Upper lobe of right lung (tissue), 1 donor: ENCODE results near the gene MCC. TPM values are rescaled to one million over a fixed set of nuclear protein-coding genes. Genes with fewer than 3 reads are reported as not detected.
A peak's percentile ranks its signal among the peaks of the same experiment; 100 is the strongest.

Source experiments
- ATAC-seq: fragments of 200-7000 bp; cut with Tn5 transposase; one replicate; pipeline ENCODE4 v1.9.1; 2020; ENCODE audit warnings: mild to moderate bottlenecking, moderate library complexity
- DNase-seq: peaks from one replicate; pipeline ENCODE4 v3.0.0-alpha.2; 2020
- H3K27ac ChIP-seq: fragments of 200-600 bp; one replicate; pipeline ENCODE4 v1.8.0; 2022
- H3K27me3 ChIP-seq: fragments of 200-600 bp; one replicate; pipeline ENCODE4 v1.8.0; 2022; ENCODE audit warnings: mild to moderate bottlenecking
- H3K36me3 ChIP-seq: fragments of 200-600 bp; one replicate; pipeline ENCODE4 v1.8.0; 2022
- H3K4me1 ChIP-seq: fragments of 200-600 bp; one replicate; pipeline ENCODE4 v1.8.0; 2022
- H3K4me3 ChIP-seq: fragments of 200-600 bp; one replicate; pipeline ENCODE4 v1.8.0; 2022; ENCODE audit warnings: mild to moderate bottlenecking
- H3K9me3 ChIP-seq: fragments of 200-600 bp; one replicate; pipeline ENCODE4 v1.8.0; 2022
- CTCF ChIP-seq: fragments of 200-600 bp; IDR thresholded peaks from one replicate; pipeline ENCODE4 v1.8.0; 2022; ENCODE audit warnings: antibody characterized with exemption
- intact Hi-C: fragments of 100-400 bp; cut with DNase I; formaldehyde crosslinking; loops from one replicate; pipeline ENCODE4 v1.11.0; 2022
- total RNA-seq: library from RNA; stranded (reverse); fragmentation: NEBNext Ultra II Directional; extraction: Animal tissue kit (Norgen Biotek cat#: 25700); gene quantifications from one replicate; pipeline ENCODE4 v1.2.1, GENCODE V29; 2021
- donor health status: DM: no; HTN: yes; CAD: no; lungs with severe emphysema.

The MCC gene
- total RNA-seq, 1 donor from 2014 or later: 18.6 TPM

- Histone ChIP-seq H3K4me3 (no peak overlapping the region), H3K27ac (no peak overlapping the region), H3K27me3 (no peaks in the 10 kb centered on the region), H3K36me3 (peaks cover 4% of the 10 kb centered on the region), H3K9me3 (no peaks in the 10 kb centered on the region), H3K4me1 (peaks cover 10% of the 10 kb centered on the region)
- TF ChIP-seq CTCF: no peak
- DNase-seq (no peak), ATAC-seq (no peak)
- intact Hi-C loops: no loop called here
Observed at GRCh38 chr5:113048931-113049330, 439.3 kb downstream of the MCC start.

GRCh38 chr5:113047733-113048652 is 440.3 kb downstream of the MCC start:
- TF ChIP-seq CTCF: no peak
- Histone ChIP-seq H3K27me3 (no peaks in the 10 kb centered on the region), H3K4me1 (peaks cover 10% of the 10 kb centered on the region), H3K36me3 (peaks cover 4% of the 10 kb centered on the region), H3K27ac (peak overlapping the region; percentile 36), H3K9me3 (no peaks in the 10 kb centered on the region), H3K4me3 (peak overlapping the region; percentile 8)
- no peak for DNase-seq
- peak; percentile 66 for ATAC-seq
- intact Hi-C loops: no loop called here

- ATAC-seq (no peak), DNase-seq (no peak)
- H3K27me3 ChIP-seq: no peaks in the 10 kb centered on the region
- H3K27ac ChIP-seq: no peak overlapping the region
- H3K36me3 ChIP-seq: peaks cover 4% of the 10 kb centered on the region
- TF ChIP-seq CTCF: no peak
- no peaks in the 10 kb centered on the region for H3K9me3 ChIP-seq
- intact Hi-C loops: no loop called here
- no peak overlapping the region for H3K4me3 ChIP-seq
- peaks cover 10% of the 10 kb centered on the region for H3K4me1 ChIP-seq
Observed at GRCh38 chr5:113047234-113047633, 441.0 kb downstream of the MCC start.

GRCh38 chr5:113044776-113045465 is 443.3 kb downstream of the MCC start:
- ATAC-seq (no peak), DNase-seq (no peak)
- no peaks in the 10 kb centered on the region for H3K4me1 ChIP-seq
- intact Hi-C loops: no loop called here
- no peak overlapping the region for H3K27ac ChIP-seq
- H3K4me3 ChIP-seq: no peak overlapping the region
- TF ChIP-seq CTCF: no peak
- H3K9me3 ChIP-seq: no peaks in the 10 kb centered on the region
- H3K27me3 ChIP-seq: no peaks in the 10 kb centered on the region
- H3K36me3 ChIP-seq: peaks cover 4% of the 10 kb centered on the region

- no peak overlapping the region for H3K27ac ChIP-seq
- intact Hi-C loops: no loop called here
- DNase-seq (no peak), ATAC-seq (peak; percentile 54)
- TF ChIP-seq CTCF: no peak
- H3K9me3 ChIP-seq: no peaks in the 10 kb centered on the region
- no peaks in the 10 kb centered on the region for H3K27me3 ChIP-seq
- H3K36me3 ChIP-seq: peaks cover 7% of the 10 kb centered on the region
- no peaks in the 10 kb centered on the region for H3K4me1 ChIP-seq
- H3K4me3 ChIP-seq: no peak overlapping the region
Observed at GRCh38 chr5:113043491-113043931, 444.7 kb downstream of the MCC start.
